IPS-18c (cell line): ENCODE data around the gene VIT.
"Not testable (repeated sequence)": the region's sequence is repeated elsewhere in the genome, so short reads cannot be mapped to it uniquely, and the experiment has no call there.

Source experiments
- H3K4me3 ChIP-seq: 2 replicates; pipeline ENCODE4 v1.7.0; 2013; ENCODE audit warnings: low read depth, mild to moderate bottlenecking, low read length, moderate library complexity; ENCODE audit not compliant: insufficient read depth
- H3K9me3 ChIP-seq: one replicate; pipeline ENCODE4 v1.6.1; 2013; ENCODE audit warnings: mild to moderate bottlenecking, low read length, moderate library complexity; ENCODE audit not compliant: control insufficient read depth, insufficient read depth

VIT gene

DNA sequence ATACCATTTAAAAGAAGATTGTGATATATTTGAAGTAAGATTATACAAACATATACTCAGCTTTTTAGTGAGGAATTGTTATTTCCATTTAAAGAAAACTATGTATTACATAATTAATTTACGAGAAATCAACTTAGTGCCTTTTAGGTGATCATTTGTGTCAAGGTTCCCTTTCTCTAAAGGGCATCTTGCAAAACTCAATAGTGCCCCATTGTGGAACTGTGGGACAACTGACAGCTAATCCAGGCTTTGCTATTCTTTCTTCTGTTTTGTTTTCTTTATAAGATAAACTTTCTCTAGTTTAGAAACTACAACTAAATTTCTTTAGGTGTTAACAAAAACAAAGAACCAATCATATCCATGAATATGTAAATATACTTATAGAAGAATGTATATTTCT, 24.3 kb upstream of the VIT start:
- Histone ChIP-seq H3K9me3 (no peaks in the 10 kb centered on the region), H3K4me3 (no peak overlapping the region)

DNA sequence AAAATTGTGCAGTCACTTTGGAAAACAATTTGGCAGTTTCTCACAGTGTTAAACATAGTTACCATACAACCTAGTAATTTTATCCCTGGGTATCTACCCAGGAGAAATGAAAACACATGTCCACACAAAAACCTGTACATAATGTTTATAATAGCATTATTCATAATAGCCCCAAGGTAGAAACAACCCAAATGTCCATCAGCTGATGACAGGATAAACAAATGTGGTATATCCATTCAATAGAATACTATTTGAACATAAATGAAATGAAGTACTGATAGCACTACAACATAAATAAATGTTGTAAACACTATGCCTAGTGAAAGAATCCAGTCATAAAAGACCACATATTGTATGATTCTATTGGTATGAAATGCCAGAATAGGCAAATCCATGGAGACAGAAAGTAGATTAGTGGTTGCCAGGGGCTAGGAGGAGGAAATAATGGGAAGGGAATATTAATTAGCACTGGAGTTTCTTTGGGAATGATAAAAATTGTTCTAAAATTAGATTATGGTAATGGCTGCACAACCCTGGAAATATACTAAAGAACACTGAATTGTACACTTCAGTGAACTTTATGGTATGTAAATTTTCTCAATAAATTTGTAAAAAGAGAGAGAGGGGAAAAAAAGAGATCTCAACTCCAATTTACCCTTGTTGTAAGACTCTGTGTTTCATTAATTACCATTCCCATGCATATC, 20.8 kb upstream of the VIT start:
- H3K4me3 ChIP-seq: no peak overlapping the region
- H3K9me3 ChIP-seq: no peaks in the 10 kb centered on the region

DNA sequence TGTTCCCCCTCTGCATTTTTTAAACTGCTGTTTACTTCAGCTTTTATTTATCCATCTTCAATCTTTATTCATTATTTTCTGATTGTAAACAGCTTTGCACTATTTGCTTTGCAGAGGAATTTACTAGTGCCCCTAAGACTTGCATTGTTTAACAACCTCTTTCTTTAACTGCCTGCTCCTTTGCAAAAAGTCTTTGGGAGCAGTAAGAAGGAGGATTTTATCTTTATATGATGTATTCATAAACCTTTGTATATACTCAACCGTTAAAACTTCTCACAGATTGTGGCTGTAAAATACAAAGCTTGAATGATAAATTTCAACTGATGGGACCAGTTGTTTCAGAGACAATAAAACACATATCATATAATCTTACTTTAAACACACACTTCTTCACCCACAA, 20.1 kb upstream of the VIT start:
- Histone ChIP-seq H3K9me3 (no peaks in the 10 kb centered on the region), H3K4me3 (no peak overlapping the region)

GRCh38 chr2:36677386-36677785, 19.1 kb upstream of the VIT start:
- no peak overlapping the region for H3K4me3 ChIP-seq

GRCh38 chr2:36677996-36678605, 18.4 kb upstream of the VIT start:
- Histone ChIP-seq H3K4me3 (no peak overlapping the region), H3K9me3 (no peaks in the 10 kb centered on the region)

More at GRCh38 chr2:36677386-36677785, 19.1 kb upstream of the VIT start:
- H3K9me3 ChIP-seq: no peaks in the 10 kb centered on the region

- H3K4me3 ChIP-seq: no peak overlapping the region
- no peaks in the 10 kb centered on the region for H3K9me3 ChIP-seq
These were observed 17.7 kb upstream of the VIT start for GRCh38 chr2:36678856-36679255.

- no peak overlapping the region for H3K4me3 ChIP-seq
- no peaks in the 10 kb centered on the region for H3K9me3 ChIP-seq
These were observed 16.5 kb upstream of the VIT start for GRCh38 chr2:36680012-36680411.

DNA sequence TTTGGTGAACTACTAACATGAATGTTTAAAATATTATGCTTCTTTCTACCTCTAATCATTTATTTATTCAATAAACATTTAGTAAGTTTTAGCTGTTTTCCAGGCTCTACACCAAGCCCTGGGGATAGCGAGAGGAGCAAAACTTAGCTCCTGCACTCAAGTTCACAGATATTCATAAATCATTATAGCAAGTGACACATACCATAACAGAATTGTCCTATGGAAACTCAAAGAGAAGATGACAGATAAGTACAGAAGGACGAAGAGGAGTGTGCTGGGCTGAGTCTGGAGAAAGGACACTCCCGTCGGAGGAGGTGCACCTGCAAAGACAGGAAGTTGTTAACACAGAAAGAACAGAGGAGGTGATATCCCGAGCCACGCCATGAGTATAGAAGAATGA, 13.9 kb upstream of the VIT start:
- H3K4me3 ChIP-seq: no peak overlapping the region

GRCh38 chr2:36683002-36683401, 13.5 kb upstream of the VIT start:
- no peak overlapping the region for H3K4me3 ChIP-seq

More for the DNA sequence above, 13.9 kb upstream of the VIT start:
- H3K9me3 ChIP-seq: no peaks in the 10 kb centered on the region

GRCh38 chr2:36688291-36688690, 8.2 kb upstream of the VIT start:
- not testable (repeated sequence) for H3K4me3 ChIP-seq, H3K9me3 ChIP-seq

More at GRCh38 chr2:36683002-36683401, 13.5 kb upstream of the VIT start:
- no peaks in the 10 kb centered on the region for H3K9me3 ChIP-seq

- not testable (repeated sequence) for H3K9me3 ChIP-seq, H3K4me3 ChIP-seq
These were observed 7.5 kb upstream of the VIT start for GRCh38 chr2:36689013-36689412.

DNA sequence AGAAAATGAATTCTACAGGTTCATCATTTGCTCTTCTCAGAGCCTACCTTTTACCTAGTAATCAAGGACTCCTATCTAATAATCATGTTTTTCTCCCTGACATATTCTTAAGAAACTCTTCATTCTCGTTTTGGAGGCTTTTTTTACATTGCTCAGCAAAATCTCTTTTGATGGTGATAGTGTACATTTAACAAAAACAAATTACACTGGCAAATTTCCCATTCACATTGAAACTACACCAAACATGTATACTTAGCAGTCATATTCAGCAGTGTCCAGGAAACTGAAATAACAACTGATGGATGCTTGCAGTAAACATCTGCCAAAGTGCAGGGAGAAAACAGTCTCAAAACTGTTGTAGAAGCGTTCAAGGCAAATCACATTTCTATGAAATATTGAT, 4.4 kb upstream of the VIT start:
- H3K9me3 ChIP-seq: no peaks in the 10 kb centered on the region
- no peak overlapping the region for H3K4me3 ChIP-seq

GRCh38 chr2:36693825-36694224, 2.7 kb upstream of the VIT start:
- Histone ChIP-seq H3K4me3 (no peak overlapping the region), H3K9me3 (no peaks in the 10 kb centered on the region)

DNA sequence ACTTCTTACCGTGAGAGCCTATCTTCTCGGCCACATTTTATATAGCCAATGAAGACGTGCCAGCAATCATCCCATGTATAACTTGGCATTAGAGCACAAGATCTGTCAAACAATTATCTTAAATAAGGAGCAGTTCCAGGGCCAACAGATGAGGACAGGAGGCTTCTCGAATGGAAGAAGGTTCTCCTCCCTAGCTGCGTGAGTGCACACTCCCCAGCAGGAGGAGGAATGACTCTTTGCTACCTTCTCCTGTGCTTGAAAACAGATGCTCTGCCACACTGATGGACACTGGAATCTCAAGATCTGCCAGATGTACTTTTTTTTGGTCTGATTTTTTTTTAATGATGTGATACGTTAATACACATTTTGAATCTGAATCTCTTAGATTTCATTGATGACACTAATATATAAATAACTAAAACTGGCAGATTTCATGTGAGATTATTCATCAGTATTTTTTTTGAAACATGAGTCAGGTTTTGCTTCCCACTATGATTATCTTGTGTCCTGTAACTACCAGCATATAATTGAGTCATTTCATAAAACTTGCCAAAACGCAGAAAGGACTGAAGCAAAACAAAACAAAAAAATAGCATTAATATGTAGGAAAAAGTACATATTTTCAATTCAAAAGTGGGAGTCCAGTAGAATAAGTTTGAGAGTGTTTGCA, 626 bp upstream of the VIT start:
- H3K4me3 ChIP-seq: no peak overlapping the region

DNA sequence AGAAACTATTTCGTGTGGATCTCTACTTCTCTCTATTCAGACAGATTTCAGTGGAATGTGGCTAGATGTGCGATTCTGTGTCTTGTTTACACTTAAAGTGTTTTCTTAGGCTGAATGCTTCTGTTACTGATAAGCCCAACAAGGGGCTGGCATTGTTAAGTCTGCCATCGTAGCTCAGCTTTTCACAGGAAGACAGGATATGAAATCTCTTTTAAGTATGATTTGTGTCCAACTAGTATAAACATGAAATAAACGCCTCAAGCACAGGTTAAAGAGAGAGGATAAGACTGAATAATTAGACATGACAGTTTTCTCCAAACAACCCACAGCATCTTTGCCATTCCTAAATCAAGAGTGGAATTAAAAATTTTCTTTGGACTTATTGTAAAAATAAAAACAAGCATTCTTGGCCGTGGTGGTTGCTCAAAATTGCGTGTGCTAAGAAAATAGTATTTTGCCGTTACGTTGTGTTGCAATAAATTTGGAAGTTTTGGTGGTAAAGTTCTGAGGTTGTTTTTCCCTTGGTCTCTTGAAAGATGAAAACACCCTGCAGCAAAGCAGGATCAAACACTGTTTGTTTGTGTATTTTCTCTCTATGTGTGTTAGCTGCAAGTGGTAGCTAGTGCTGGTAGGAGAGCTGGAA, 1.0 kb downstream of the VIT start:
- no peaks in the 10 kb centered on the region for H3K9me3 ChIP-seq
- H3K4me3 ChIP-seq: no peak overlapping the region

More for the DNA sequence above, 626 bp upstream of the VIT start:
- H3K9me3 ChIP-seq: no peaks in the 10 kb centered on the region

DNA sequence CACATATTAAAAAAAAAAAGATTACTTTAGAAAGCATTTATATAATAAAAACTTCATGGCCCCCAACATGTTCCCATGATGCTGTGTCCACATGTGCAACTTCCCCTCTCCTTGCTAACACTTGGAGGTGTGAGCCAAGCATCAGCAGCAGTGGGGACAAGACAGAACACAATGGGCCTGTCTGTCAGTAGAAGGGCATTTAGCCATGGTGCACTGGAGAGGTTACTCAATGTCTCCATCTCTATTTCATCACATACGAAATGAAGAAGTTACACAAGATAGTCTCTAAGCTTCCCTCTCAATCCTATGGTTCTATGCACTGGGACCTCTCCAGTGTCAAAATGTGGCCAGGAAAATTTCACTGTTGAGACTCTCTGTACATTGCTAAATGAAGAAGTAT, 2.5 kb downstream of the VIT start:
- no peaks in the 10 kb centered on the region for H3K9me3 ChIP-seq
- no peak overlapping the region for H3K4me3 ChIP-seq

GRCh38 chr2:36700311-36700710, 3.8 kb downstream of the VIT start:
- H3K9me3 ChIP-seq: no peaks in the 10 kb centered on the region

DNA sequence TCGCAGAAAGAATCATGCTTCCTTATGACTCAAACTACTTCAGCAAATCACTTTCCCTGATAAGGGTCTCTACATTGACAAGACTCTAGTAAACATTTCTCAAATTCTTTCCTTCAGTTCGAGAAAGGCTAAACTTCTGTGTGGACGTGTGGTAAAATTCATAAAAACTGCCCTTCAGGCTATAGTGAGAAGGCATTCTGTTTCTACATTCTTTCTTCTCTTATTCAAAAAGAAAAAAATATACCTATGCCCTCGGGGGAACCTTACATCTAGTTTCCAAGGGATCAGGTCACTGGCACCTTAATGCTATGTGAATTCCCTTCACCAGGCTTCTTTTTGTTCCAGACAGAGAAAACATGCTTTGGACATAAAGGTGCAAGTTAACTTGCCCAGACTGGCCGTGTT, 4.9 kb downstream of the VIT start:
- H3K4me3 ChIP-seq: no peak overlapping the region
- H3K9me3 ChIP-seq: no peaks in the 10 kb centered on the region

More at GRCh38 chr2:36700311-36700710, 3.8 kb downstream of the VIT start:
- no peak overlapping the region for H3K4me3 ChIP-seq
